H9 (cell line): ENCODE data around the gene DCANP1. TPM values are rescaled to one million over a fixed set of nuclear protein-coding genes. Genes with fewer than 3 reads are reported as not detected.

ENCODE experiments used
- DNase-seq: peaks from one replicate; pipeline ENCODE4 v3.0.0-alpha.2; 2017
- H2AFZ ChIP-seq: one replicate; pipeline ENCODE4 v1.6.1; 2013; ENCODE audit warnings: mild to moderate bottlenecking, low read length, control low read depth, moderate library complexity
- H2AK5ac ChIP-seq: 2 replicates; pipeline ENCODE4 v1.6.1; 2013; ENCODE audit warnings: low read length, control low read depth, mixed read lengths; ENCODE audit not compliant: insufficient read length
- H2BK120ac ChIP-seq: one replicate; pipeline ENCODE4 v1.6.1; 2013; ENCODE audit warnings: low read depth, mild to moderate bottlenecking, low read length, control low read depth, inconsistent platforms; ENCODE audit not compliant: poor library complexity, severe bottlenecking
- H2BK12ac ChIP-seq: 2 replicates; pipeline ENCODE4 v1.6.1; 2013; ENCODE audit warnings: low read length, control low read depth, mixed read lengths, low read depth; ENCODE audit not compliant: insufficient read length
- H2BK15ac ChIP-seq: 2 replicates; pipeline ENCODE4 v1.6.1; 2013; ENCODE audit warnings: low read depth, low read length, control low read depth
- H2BK20ac ChIP-seq: one replicate; pipeline ENCODE4 v1.6.1; 2013; ENCODE audit warnings: low read depth, mild to moderate bottlenecking, low read length, control low read depth, inconsistent platforms; ENCODE audit not compliant: poor library complexity, severe bottlenecking
- H2BK5ac ChIP-seq: 2 replicates; pipeline ENCODE4 v1.6.1; 2013; ENCODE audit warnings: low read length, control low read depth, mixed read lengths; ENCODE audit not compliant: insufficient read length
- H3K14ac ChIP-seq: 2 replicates; pipeline ENCODE4 v1.6.1; 2013; ENCODE audit warnings: low read length, control low read depth; ENCODE audit not compliant: insufficient read depth
- H3K18ac ChIP-seq: 2 replicates; pipeline ENCODE4 v1.6.1; 2013; ENCODE audit warnings: low read depth, mild to moderate bottlenecking, mixed read lengths, low read length, control low read depth; ENCODE audit not compliant: insufficient read length
- H3K23ac ChIP-seq: 2 replicates; pipeline ENCODE4 v1.6.1; 2013; ENCODE audit warnings: low read length, control low read depth, mixed read lengths, low read depth; ENCODE audit not compliant: insufficient read length
- H3K23me2 ChIP-seq: 2 replicates; pipeline ENCODE4 v1.6.1; 2013; ENCODE audit warnings: low read depth, mild to moderate bottlenecking, mixed read lengths, low read length, control low read depth; ENCODE audit not compliant: insufficient read length, poor library complexity, severe bottlenecking
- H3K27ac ChIP-seq: 2 replicates; pipeline ENCODE4 v1.5.1; 2013; ENCODE audit warnings: low read length, control low read depth, mixed read lengths, low read depth; ENCODE audit not compliant: insufficient read length
- H3K27me3 ChIP-seq: 2 replicates; pipeline ENCODE4 v1.6.1; 2013; ENCODE audit warnings: low read length, control low read depth, inconsistent platforms; ENCODE audit not compliant: insufficient read depth
- H3K4ac ChIP-seq: 2 replicates; pipeline ENCODE4 v1.6.1; 2013; ENCODE audit warnings: low read depth, mild to moderate bottlenecking, control low read depth, inconsistent platforms, low read length, moderate library complexity
- H3K4me1 ChIP-seq: 2 replicates; pipeline ENCODE4 v1.6.1; 2013; ENCODE audit warnings: low read length, control low read depth, inconsistent platforms; ENCODE audit not compliant: insufficient read depth
- H3K4me2 ChIP-seq: 2 replicates; pipeline ENCODE4 v1.6.1; 2013; ENCODE audit warnings: low read length, control low read depth, mixed read lengths; ENCODE audit not compliant: insufficient read length, insufficient read depth
- H3K56ac ChIP-seq: 2 replicates; pipeline ENCODE4 v1.6.1; 2013; ENCODE audit warnings: low read depth, mild to moderate bottlenecking, mixed read lengths, low read length, control low read depth; ENCODE audit not compliant: insufficient read length
- H3K79me1 ChIP-seq: 2 replicates; pipeline ENCODE4 v1.6.1; 2013; ENCODE audit warnings: low read depth, mild to moderate bottlenecking, moderate library complexity, low read length, control low read depth, inconsistent platforms; ENCODE audit not compliant: insufficient read depth, poor library complexity, severe bottlenecking
- H3K79me2 ChIP-seq: 2 replicates; pipeline ENCODE4 v1.6.1; 2013; ENCODE audit warnings: low read length, control low read depth, inconsistent platforms; ENCODE audit not compliant: insufficient read depth
- H3K9ac ChIP-seq: 2 replicates; pipeline ENCODE4 v1.6.1; 2013; ENCODE audit warnings: low read length, control low read depth, mixed read lengths; ENCODE audit not compliant: insufficient read length; ENCODE audit errors: extremely low read depth
- H3K9me3 ChIP-seq: one replicate; pipeline ENCODE4 v1.6.1; 2013; ENCODE audit warnings: low read depth, low read length, inconsistent platforms; ENCODE audit not compliant: control insufficient read depth
- H3T11ph ChIP-seq: one replicate; pipeline ENCODE4 v1.6.1; 2013; ENCODE audit warnings: mild to moderate bottlenecking, low read length, control low read depth, inconsistent platforms
- H4K20me1 ChIP-seq: one replicate; pipeline ENCODE4 v1.6.1; 2013; ENCODE audit not compliant: control insufficient read depth, insufficient read length, insufficient read depth
- H4K5ac ChIP-seq: 2 replicates; pipeline ENCODE4 v1.6.1; 2013; ENCODE audit warnings: low read depth, mild to moderate bottlenecking, mixed read lengths, low read length, control low read depth; ENCODE audit not compliant: insufficient read length
- H4K8ac ChIP-seq: replicated peaks from 2 replicates; pipeline ENCODE4 v1.6.1; 2013; ENCODE audit warnings: low read length, control low read depth, mixed read lengths, low read depth; ENCODE audit not compliant: insufficient read length
- H4K91ac ChIP-seq: 2 replicates; pipeline ENCODE4 v1.6.1; 2013; ENCODE audit warnings: low read depth, mild to moderate bottlenecking, moderate library complexity, mixed read lengths, low read length, control low read depth; ENCODE audit not compliant: insufficient read length
- H3K27ac Mint-ChIP-seq, 3 experiments: 2 replicates in 2 of 3; 3 replicates in 1 of 3; pipeline ENCODE4 v1.8.0; 2020 to 2021; ENCODE audit warnings: mixed read lengths in 3 of 3, mild to moderate bottlenecking in 1 of 3, moderate library complexity in 1 of 3
- H3K27me3 Mint-ChIP-seq: 2 replicates; pipeline ENCODE4 v1.8.0; 2021; ENCODE audit warnings: low read depth, mild to moderate bottlenecking, moderate library complexity, mixed read lengths
- H3K36me3 Mint-ChIP-seq, 3 experiments: 2 replicates in 2 of 3; 3 replicates in 1 of 3; pipeline ENCODE4 v1.8.0; 2020 to 2021; ENCODE audit warnings: low read depth in 3 of 3, mixed read lengths in 3 of 3; ENCODE audit not compliant: insufficient read depth in 1 of 3
- H3K4me1 Mint-ChIP-seq, 2 experiments: 2 replicates each; pipeline ENCODE4 v1.8.0; 2020; ENCODE audit warnings: mixed read lengths in 2 of 2
- H3K4me3 Mint-ChIP-seq, 2 experiments: 2 replicates in 1 of 2; 3 replicates in 1 of 2; pipeline ENCODE4 v1.8.0; 2020 to 2021; ENCODE audit warnings: mild to moderate bottlenecking in 2 of 2, mixed read lengths in 2 of 2, moderate library complexity in 1 of 2
- H3K9me3 Mint-ChIP-seq, 2 experiments: 2 replicates in 1 of 2; 3 replicates in 1 of 2; pipeline ENCODE4 v1.8.0; 2020; ENCODE audit warnings: mild to moderate bottlenecking in 2 of 2, mixed read lengths in 2 of 2, moderate library complexity in 1 of 2
- WGBS: extraction: QIAGEN DNeasy Blood & Tissue Kit; methylation state at CpG from one replicate; pipeline ENCODE4 v1.1.7; 2013; ENCODE audit warnings: missing lambda C conversion rate, low lambda C conversion rate, mixed read lengths; ENCODE audit not compliant: insufficient read length; ENCODE audit errors: extremely low coverage; 5-methylcytosine and 5-hydroxymethylcytosine counted together
- total RNA-seq: library from RNA; stranded (reverse); gene quantifications from 2 replicates; pipeline ENCODE4 v1.2.1, GENCODE V29; 2021
- TF ChIP-seq, protein P1 (sequence below): fragments of 200-600 bp; sonication (generic); conservative IDR thresholded peaks from 3 replicates; pipeline ENCODE4 v1.8.0; 2021; ENCODE audit warnings: antibody characterized with exemption, mild to moderate bottlenecking

DCANP1 gene
- total RNA-seq, 1 experiment from 2014 or later, result not detected

DNA sequence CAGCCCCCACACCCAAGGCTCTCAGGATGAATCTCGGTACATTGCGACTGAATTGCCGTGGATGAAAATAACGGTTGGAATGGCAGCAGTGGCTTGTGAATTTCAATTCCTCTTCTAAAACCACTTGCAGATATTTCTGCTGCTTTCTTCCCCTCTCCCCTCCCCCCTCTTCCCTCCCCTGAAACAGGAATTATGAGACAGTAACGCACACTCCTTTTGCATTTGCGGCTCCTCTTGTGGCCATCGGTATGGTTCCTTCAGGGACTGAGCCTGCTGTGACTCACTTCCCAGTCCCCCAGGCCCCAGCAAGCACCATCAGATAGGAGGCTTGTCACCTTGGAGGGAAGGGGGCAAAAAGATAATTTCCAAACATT is 9.7 kb downstream of the DCANP1 start:
- H3K27ac ChIP-seq, result no peak overlapping the region
- no peak overlapping the region for H3K14ac ChIP-seq
- no peak overlapping the region for H2BK12ac ChIP-seq
- no peaks in the 10 kb centered on the region for H3K23me2 ChIP-seq
- no peak overlapping the region for H3K9ac ChIP-seq
- H2BK5ac ChIP-seq, result no peak overlapping the region
- no peak overlapping the region for H2BK120ac ChIP-seq
- H3K27me3 ChIP-seq, result no peaks in the 10 kb centered on the region
- H3K4me1 ChIP-seq, result no peaks in the 10 kb centered on the region
- H3K9me3 ChIP-seq, result no peaks in the 10 kb centered on the region
- no peak overlapping the region for H3K56ac ChIP-seq
- peaks cover 3 to 10% of the 10 kb centered on the region in 2 experiments; a peak in 3 of 4 replicates for H3K4me1 Mint-ChIP-seq
- TF ChIP-seq, protein P1, sequence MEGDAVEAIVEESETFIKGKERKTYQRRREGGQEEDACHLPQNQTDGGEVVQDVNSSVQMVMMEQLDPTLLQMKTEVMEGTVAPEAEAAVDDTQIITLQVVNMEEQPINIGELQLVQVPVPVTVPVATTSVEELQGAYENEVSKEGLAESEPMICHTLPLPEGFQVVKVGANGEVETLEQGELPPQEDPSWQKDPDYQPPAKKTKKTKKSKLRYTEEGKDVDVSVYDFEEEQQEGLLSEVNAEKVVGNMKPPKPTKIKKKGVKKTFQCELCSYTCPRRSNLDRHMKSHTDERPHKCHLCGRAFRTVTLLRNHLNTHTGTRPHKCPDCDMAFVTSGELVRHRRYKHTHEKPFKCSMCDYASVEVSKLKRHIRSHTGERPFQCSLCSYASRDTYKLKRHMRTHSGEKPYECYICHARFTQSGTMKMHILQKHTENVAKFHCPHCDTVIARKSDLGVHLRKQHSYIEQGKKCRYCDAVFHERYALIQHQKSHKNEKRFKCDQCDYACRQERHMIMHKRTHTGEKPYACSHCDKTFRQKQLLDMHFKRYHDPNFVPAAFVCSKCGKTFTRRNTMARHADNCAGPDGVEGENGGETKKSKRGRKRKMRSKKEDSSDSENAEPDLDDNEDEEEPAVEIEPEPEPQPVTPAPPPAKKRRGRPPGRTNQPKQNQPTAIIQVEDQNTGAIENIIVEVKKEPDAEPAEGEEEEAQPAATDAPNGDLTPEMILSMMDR, result no peak
- H4K91ac ChIP-seq, result no peak overlapping the region
- H3K9me3 Mint-ChIP-seq, result no peaks in the 10 kb centered on the region
- H3K79me1 ChIP-seq, result no peaks in the 10 kb centered on the region
- no peak overlapping the region for H2BK20ac ChIP-seq
- H3K79me2 ChIP-seq, result no peaks in the 10 kb centered on the region
- no CpG with 5 or more reads among the region's 7 CpGs for WGBS
- H2AFZ ChIP-seq, result no peak overlapping the region
- no peak overlapping the region for H4K5ac ChIP-seq
- no peaks in the 10 kb centered on the region for H4K20me1 ChIP-seq
- DNase-seq, result peak; percentile 14
- no peak overlapping the region for H2AK5ac ChIP-seq
- no peak overlapping the region for H3K4me2 ChIP-seq
- H4K8ac ChIP-seq, result no peak overlapping the region
- no peaks in the 10 kb centered on the region for H3K36me3 Mint-ChIP-seq
- H3K4ac ChIP-seq, result no peak overlapping the region
- H3K27me3 Mint-ChIP-seq, result peaks cover 22% of the 10 kb centered on the region
- no peak overlapping the region for H3T11ph ChIP-seq
- H3K18ac ChIP-seq, result no peak overlapping the region
- no peak overlapping the region for H3K23ac ChIP-seq
- H3K27ac Mint-ChIP-seq, result no peak overlapping the region
- no peak overlapping the region for H3K4me3 Mint-ChIP-seq
- H2BK15ac ChIP-seq, result no peak overlapping the region
